Epithelial cell of proximal tubule (primary cell): ENCODE data around the gene GPR160. TPM values are rescaled to one million over a fixed set of nuclear protein-coding genes. Genes with fewer than 3 reads are reported as not detected.

Experiments used
- DNase-seq: peaks from one replicate; pipeline ENCODE4 v3.0.0-alpha.2; 2011; ENCODE audit warnings: low read depth
- H3K4me3 ChIP-seq: 2 replicates; pipeline ENCODE4 v1.5.1; 2011; ENCODE audit warnings: low read depth, mild to moderate bottlenecking, low read length
- CTCF ChIP-seq: conservative IDR thresholded peaks from 2 replicates; pipeline ENCODE4 v1.5.1; 2012; ENCODE audit warnings: low read depth, mild to moderate bottlenecking, low read length
- total RNA-seq: library from RNA; depleted of rRNA; stranded (reverse); fragments of >200 nt; gene quantifications from 2 replicates; pipeline ENCODE4 v1.2.3, GENCODE V29; 2015

The GPR160 gene
- 11.0 and 23.9 TPM in 2 replicates for total RNA-seq

- DNase-seq = no peak
- H3K4me3 ChIP-seq = peak within 1 kb of the TSS; percentile 87
- peak; percentile 72 for TF ChIP-seq CTCF
Measured at GRCh38 chr3:170037463-170038433, at the start of gene GPR160. TSS of gene GPR160 (plus strand) at chr3:170037995. CDS start at chr3:170083973, 45,978 bp downstream.

GRCh38 chr3:169990431-169990830, 47.4 kb upstream of the GPR160 start:
- DNase-seq = no peak
- TF ChIP-seq CTCF = no peak
- no peak overlapping the region for H3K4me3 ChIP-seq

- H3K4me3 ChIP-seq = no peak overlapping the region
- DNase-seq = no peak
- TF ChIP-seq CTCF = no peak
Measured at GRCh38 chr3:169992156-169992555, 45.6 kb upstream of the GPR160 start.

- no peak for TF ChIP-seq CTCF
- DNase-seq = no peak
- H3K4me3 ChIP-seq = no peak overlapping the region
Measured at GRCh38 chr3:169992781-169993180, 45.0 kb upstream of the GPR160 start.

GRCh38 chr3:169993761-169994160, 44.0 kb upstream of the GPR160 start:
- H3K4me3 ChIP-seq = no peak overlapping the region
- DNase-seq = no peak
- no peak for TF ChIP-seq CTCF

- no peak for DNase-seq
- no peak overlapping the region for H3K4me3 ChIP-seq
- TF ChIP-seq CTCF = no peak
Measured at GRCh38 chr3:169996063-169996462, 41.7 kb upstream of the GPR160 start.
